ENCODE measurements around the gene ADCY4. TPM values are rescaled to one million over a fixed set of nuclear protein-coding genes. Genes with fewer than 3 reads are reported as not detected.
"Not testable (repeated sequence)": the region's sequence is repeated elsewhere in the genome, so short reads cannot be mapped to it uniquely, and the experiment has no call there.

The ADCY4 gene
- total and polyA plus RNA-seq, 2 donors (not counting 1 experiment from before 2014, with no cell fraction given) = 2.3 to 7.8 TPM

GRCh38 chr14:24329073-24329663 lies 5.7 kb downstream of the ADCY4 start:
- Mint-ChIP-seq H3K27ac (no peak overlapping the region), H3K9me3 (ENCODE audit: insufficient read depth) (no peaks in the 10 kb centered on the region), H3K4me3 (no peak overlapping the region), H3K4me1 (peaks cover 35% of the 10 kb centered on the region), H3K27me3 (peaks cover 9% of the 10 kb centered on the region)
- no peak for ATAC-seq (ENCODE audit: low read depth)
- TF ChIP-seq CTCF (IDR thresholded peaks at IDR 0.05) (no peak), EZH2 (IDR thresholded peaks at IDR 0.05; ENCODE audit: borderline replicate concordance, insufficient read depth, low read depth, low read length, poor library complexity, severe bottlenecking) (no peak)
- Histone ChIP-seq H3K9me3 (ENCODE audit: control extremely low read depth in 1 of 3, control insufficient read depth in 2 of 3, insufficient read depth in 1 of 3, low read length in 2 of 3) (peaks cover 0 to 3% (median 0%) of the 10 kb centered on the region in 3 donors), H4K20me1 (ENCODE audit: control insufficient read depth, insufficient read depth, low read length, poor library complexity, severe bottlenecking) (peaks cover 5% of the 10 kb centered on the region), H3K9ac (ENCODE audit: low read length) (no peak overlapping the region), H3K27ac (ENCODE audit: low read length in 2 of 2) (no peak overlapping the region), H3K4me3 (ENCODE audit: control extremely low read depth in 1 of 5, extremely low read depth in 1 of 5, insufficient read depth in 1 of 5, low read depth in 2 of 5, low read length in 4 of 5) (no peak overlapping the region), H2AFZ (ENCODE audit: insufficient read depth, low read depth, low read length, poor library complexity, severe bottlenecking) (no peak overlapping the region), H3K36me3 (replicated peaks in 1 of 2; ENCODE audit: control extremely low read depth in 1 of 2, control insufficient read depth in 1 of 2, extremely low read depth in 1 of 2, insufficient read depth in 2 of 2, low read length in 1 of 2) (no peaks in the 10 kb centered on the region), H3K4me1 (ENCODE audit: control insufficient read depth in 2 of 2, insufficient read depth in 2 of 2, low read length in 2 of 2) (peaks cover 31 to 35% of the 10 kb centered on the region in 2 donors), H3K79me2 (ENCODE audit: control insufficient read depth, insufficient read depth, low read length) (peaks cover 3% of the 10 kb centered on the region), H3K27me3 (replicated peaks in 1 of 4; ENCODE audit: control extremely low read depth in 1 of 4, control insufficient read depth in 3 of 4, insufficient read depth in 4 of 4, low read length in 3 of 4) (peaks cover 0 to 21% (median 11%) of the 10 kb centered on the region in 4 experiments), H3K4me2 (replicated peaks; ENCODE audit: low read depth, low read length, poor library complexity, severe bottlenecking) (no peak overlapping the region)
- 94% methylated on average over 8 of the region's 12 CpGs for WGBS (ENCODE audit: insufficient coverage)
- intact Hi-C loops (cut with micrococcal nuclease) = no loop called here
- CTCF ChIA-PET = interaction anchor here (1.6 to 16.1 kb wide), 4 partner anchors 16 to 101 kb away, joined by 3 to 650 read pairs (median 43); partner anchors contain the start of genes CBLN3, CIDEB, KHNYN and LTB4R
- DNase-seq = no peak
- POLR2A ChIA-PET = no interaction called here

GRCh38 chr14:24327914-24328313 lies 7.0 kb downstream of the ADCY4 start:
- 0% methylated on average over 1 of the region's 9 CpGs for WGBS (ENCODE audit: insufficient coverage)
- peaks cover 18 to 23% of the 10 kb centered on the region in 2 donors for H3K4me1 ChIP-seq (ENCODE audit: control insufficient read depth in 2 of 2, insufficient read depth in 2 of 2, low read length in 2 of 2)
- H3K4me1 Mint-ChIP-seq = peaks cover 26% of the 10 kb centered on the region

More at GRCh38 chr14:24327914-24328313, 7.0 kb downstream of the ADCY4 start:
- CTCF ChIA-PET = interaction anchor here (1.0 to 16.1 kb wide), 10 partner anchors 12 to 346 kb away, joined by 3 to 650 read pairs (median 6); partner anchors contain the start of genes CBLN3, CIDEB, KHNYN and LTB4R
- H3K4me2 ChIP-seq (replicated peaks; ENCODE audit: low read depth, low read length, poor library complexity, severe bottlenecking); H3K9ac ChIP-seq (ENCODE audit: low read length); POLR2A ChIA-PET; H2AFZ ChIP-seq (ENCODE audit: insufficient read depth, low read depth, low read length, poor library complexity, severe bottlenecking); ATAC-seq (ENCODE audit: low read depth); H3K27me3 Mint-ChIP-seq; H3K79me2 ChIP-seq (ENCODE audit: control insufficient read depth, insufficient read depth, low read length); DNase-seq; H3K9me3 Mint-ChIP-seq (ENCODE audit: insufficient read depth); H3K4me3 ChIP-seq (ENCODE audit: control extremely low read depth in 1 of 5, extremely low read depth in 1 of 5, insufficient read depth in 1 of 5, low read depth in 2 of 5, low read length in 4 of 5); H3K4me3 Mint-ChIP-seq; H3K27ac ChIP-seq (ENCODE audit: low read length in 2 of 2); H4K20me1 ChIP-seq (ENCODE audit: control insufficient read depth, insufficient read depth, low read length, poor library complexity, severe bottlenecking); H3K36me3 ChIP-seq (replicated peaks in 1 of 2; ENCODE audit: control extremely low read depth in 1 of 2, control insufficient read depth in 1 of 2, extremely low read depth in 1 of 2, insufficient read depth in 2 of 2, low read length in 1 of 2); H3K9me3 ChIP-seq (ENCODE audit: control extremely low read depth in 1 of 3, control insufficient read depth in 2 of 3, insufficient read depth in 1 of 3, low read length in 2 of 3); H3K27ac Mint-ChIP-seq: not testable (repeated sequence)
- peaks cover 0 to 11% (median 3%) of the 10 kb centered on the region in 4 experiments for H3K27me3 ChIP-seq (replicated peaks in 1 of 4; ENCODE audit: control extremely low read depth in 1 of 4, control insufficient read depth in 3 of 4, insufficient read depth in 4 of 4, low read length in 3 of 4)
- intact Hi-C loops (cut with micrococcal nuclease) = loop anchor here (1.0 kb wide), 1 partner anchor 103 kb away; no protein-coding TSS in a partner anchor
- peak; percentile 60 for TF ChIP-seq CTCF (IDR thresholded peaks at IDR 0.05)

All from B cell (primary cell).